Suprapubic skin (tissue), 4 donors: ENCODE results near the gene RAPGEF2. TPM values are rescaled to one million over a fixed set of nuclear protein-coding genes. Genes with fewer than 3 reads are reported as not detected.
"Not testable (repeated sequence)": the region's sequence is repeated elsewhere in the genome, so short reads cannot be mapped to it uniquely, and the experiment has no call there.

Experiments
- DNase-seq, 2 donors: peaks; one replicate each; pipeline ENCODE4 v3.0.0-alpha.2; 2019; ENCODE audit warnings: low spot score in 2 of 2
- H3K27ac ChIP-seq: fragments of 200-600 bp; sonication (generic); one replicate; pipeline ENCODE4 v1.5.1; 2019
- H3K27me3 ChIP-seq: fragments of 200-600 bp; sonication (generic); one replicate; pipeline ENCODE4 v1.5.1; 2019
- H3K36me3 ChIP-seq: fragments of 200-600 bp; sonication (generic); one replicate; pipeline ENCODE4 v1.5.1; 2019
- H3K4me1 ChIP-seq: fragments of 200-600 bp; sonication (generic); one replicate; pipeline ENCODE4 v1.5.1; 2019
- H3K4me3 ChIP-seq: fragments of 200-600 bp; sonication (generic); one replicate; pipeline ENCODE4 v1.5.1; 2019; ENCODE audit warnings: mild to moderate bottlenecking
- H3K9me3 ChIP-seq: fragments of 200-600 bp; sonication (generic); one replicate; pipeline ENCODE4 v1.5.1; 2019
- CTCF ChIP-seq, 2 donors: fragments of 200-600 bp in 1 of 2; fragments of 450-650 bp in 1 of 2; sonication (generic) in 1 of 2; IDR thresholded peaks; one replicate each; pipeline ENCODE4 v1.5.1; 2016 to 2019; ENCODE audit warnings: antibody characterized with exemption in 2 of 2, mild to moderate bottlenecking in 1 of 2, moderate library complexity in 1 of 2
- EP300 ChIP-seq: sonication (generic); formaldehyde crosslinking; IDR thresholded peaks from one replicate; pipeline ENCODE4 v1.6.1; 2017; ENCODE audit warnings: antibody characterized with exemption
- POLR2A ChIP-seq, 2 donors: fragments of 450-650 bp; IDR thresholded peaks; one replicate each; pipeline ENCODE4 v1.6.1; 2017; ENCODE audit warnings: antibody characterized with exemption in 2 of 2, mild to moderate bottlenecking in 2 of 2, moderate library complexity in 2 of 2
- POLR2AphosphoS5 ChIP-seq, 3 donors: sonication (generic); formaldehyde crosslinking; IDR thresholded peaks; one replicate each; pipeline ENCODE4 v1.6.1; 2017; ENCODE audit warnings: antibody characterized with exemption in 3 of 3
- WGBS: methylation state at CpG from one replicate; pipeline ENCODE4 v1.1.5; 2018; 5-methylcytosine and 5-hydroxymethylcytosine counted together
- total RNA-seq, 4 donors: library from RNA; depleted of rRNA; stranded (reverse); fragments of >200 nt; gene quantifications; one replicate each; pipeline ENCODE4 v1.1.0, GENCODE V29; 2016

RAPGEF2 gene
- total RNA-seq, 4 donors from 2014 or later: 31.3 to 62.4 (median 43.5) TPM

- 84% methylated on average over 2 of the region's 2 CpGs for WGBS
- H3K27me3 ChIP-seq: no peaks in the 10 kb centered on the region
- no peaks in the 10 kb centered on the region for H3K9me3 ChIP-seq
- H3K4me1 ChIP-seq: no peaks in the 10 kb centered on the region
- H3K27ac ChIP-seq: no peak overlapping the region
- H3K4me3 ChIP-seq: no peak overlapping the region
- no peak for DNase-seq
- no peak for TF ChIP-seq POLR2AphosphoS5 (IDR thresholded peaks at IDR 0.05)
- H3K36me3 ChIP-seq: no peaks in the 10 kb centered on the region
Measured at GRCh38 chr4:159086606-159087005, 16.3 kb upstream of the RAPGEF2 start.

DNA sequence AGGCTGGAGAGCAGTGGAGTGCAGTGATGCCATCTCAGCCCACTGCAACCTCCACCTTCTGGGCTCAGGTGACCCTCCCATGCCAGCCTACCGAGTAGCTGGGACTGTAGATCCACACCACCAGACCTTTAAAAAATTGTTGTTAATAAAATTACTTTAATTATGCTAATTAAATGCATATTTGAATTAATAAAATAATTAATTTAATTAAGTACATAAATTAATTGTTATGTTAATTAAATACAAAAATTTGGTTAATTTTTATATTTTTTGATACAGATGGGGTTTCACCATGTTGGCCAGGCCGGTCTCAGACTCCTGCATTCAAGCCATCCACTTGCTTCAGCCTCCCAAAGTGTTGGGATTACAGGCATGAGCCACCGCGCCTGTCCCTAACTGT lies 12.6 kb upstream of the RAPGEF2 start:
- TF ChIP-seq POLR2A (IDR thresholded peaks at IDR 0.05) (no peak), POLR2AphosphoS5 (IDR thresholded peaks at IDR 0.05) (no peak), EP300 (no peak), CTCF (IDR thresholded peaks at IDR 0.05) (no peak)
- Histone ChIP-seq H3K4me3 (no peak overlapping the region), H3K9me3 (no peaks in the 10 kb centered on the region), H3K36me3 (no peaks in the 10 kb centered on the region), H3K27me3 (no peaks in the 10 kb centered on the region), H3K4me1 (no peaks in the 10 kb centered on the region), H3K27ac (no peak overlapping the region)
- WGBS: 99% methylated on average over 4 of the region's 4 CpGs
- no peak for DNase-seq

- not testable (repeated sequence) for H3K4me1 ChIP-seq, H3K27me3 ChIP-seq, H3K27ac ChIP-seq, H3K4me3 ChIP-seq, H3K9me3 ChIP-seq, H3K36me3 ChIP-seq, DNase-seq
- WGBS: 89% methylated on average over 7 of the region's 11 CpGs
Measured at GRCh38 chr4:159094156-159094555, 8.7 kb upstream of the RAPGEF2 start.

DNA sequence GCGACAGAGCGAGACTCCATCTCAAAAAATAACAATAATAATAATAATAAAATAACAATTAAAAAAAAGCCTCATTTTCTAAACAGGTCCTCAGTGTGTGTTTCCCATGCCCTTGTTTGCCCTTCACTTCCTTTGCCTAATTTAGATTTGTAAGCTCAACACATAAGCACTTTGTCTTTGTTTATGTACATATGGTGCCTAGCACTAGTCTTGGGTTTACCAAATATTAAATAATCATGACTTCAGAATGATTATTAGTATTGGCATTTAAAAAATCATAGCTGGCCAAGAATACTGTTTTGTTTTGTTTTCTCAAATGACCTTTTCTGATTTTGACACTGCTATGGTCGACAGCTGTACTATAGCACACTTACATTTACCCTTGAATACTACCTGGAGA lies 6.4 kb upstream of the RAPGEF2 start:
- TF ChIP-seq POLR2A (IDR thresholded peaks at IDR 0.05): no peak
- no peak for TF ChIP-seq CTCF (IDR thresholded peaks at IDR 0.05)
- no peak for TF ChIP-seq POLR2AphosphoS5 (IDR thresholded peaks at IDR 0.05)
- TF ChIP-seq EP300: no peak
- Histone ChIP-seq H3K4me1 (no peaks in the 10 kb centered on the region), H3K27ac (no peak overlapping the region), H3K27me3 (no peaks in the 10 kb centered on the region), H3K9me3 (no peaks in the 10 kb centered on the region), H3K4me3 (no peak overlapping the region), H3K36me3 (no peaks in the 10 kb centered on the region)
- no peak for DNase-seq
- WGBS: 86% methylated on average over 3 of the region's 3 CpGs

GRCh38 chr4:159097144-159097543 lies 5.7 kb upstream of the RAPGEF2 start:
- DNase-seq: no peak
- 75% methylated on average over 1 of the region's 1 CpG for WGBS
- Histone ChIP-seq H3K27me3 (no peaks in the 10 kb centered on the region), H3K36me3 (no peaks in the 10 kb centered on the region), H3K4me3 (no peak overlapping the region), H3K4me1 (peaks cover 1% of the 10 kb centered on the region), H3K9me3 (no peaks in the 10 kb centered on the region), H3K27ac (no peak overlapping the region)
- TF ChIP-seq CTCF (IDR thresholded peaks at IDR 0.05) (no peak), POLR2A (IDR thresholded peaks at IDR 0.05) (no peak), POLR2AphosphoS5 (IDR thresholded peaks at IDR 0.05) (no peak)

DNA sequence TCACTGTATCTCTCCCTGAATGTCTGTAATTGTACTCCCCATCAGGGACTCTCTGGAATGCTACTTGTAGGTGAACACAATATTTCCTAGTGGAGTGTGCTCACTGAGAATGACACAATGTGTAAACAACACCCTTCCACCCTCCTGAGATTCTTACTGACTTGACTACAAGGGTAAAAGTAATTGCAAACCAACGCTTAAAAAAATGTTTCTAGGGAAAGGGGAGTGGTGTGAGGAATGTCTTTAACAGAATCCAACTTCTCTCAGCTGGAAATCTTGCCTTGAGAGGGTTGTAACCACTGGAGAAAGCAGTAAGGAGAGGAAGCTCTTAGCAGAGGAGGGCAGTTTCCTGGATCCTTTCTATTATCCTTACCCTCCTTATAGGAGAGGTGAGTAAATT lies 5.1 kb upstream of the RAPGEF2 start:
- DNase-seq: no peak
- no peaks in the 10 kb centered on the region for H3K36me3 ChIP-seq
- TF ChIP-seq POLR2A (IDR thresholded peaks at IDR 0.05) (no peak), EP300 (no peak), POLR2AphosphoS5 (IDR thresholded peaks at IDR 0.05) (no peak), CTCF (IDR thresholded peaks at IDR 0.05) (no peak)
- H3K4me3 ChIP-seq: no peak overlapping the region
- H3K9me3 ChIP-seq: no peaks in the 10 kb centered on the region
- peaks cover 4% of the 10 kb centered on the region for H3K4me1 ChIP-seq
- no peak overlapping the region for H3K27ac ChIP-seq
- no peaks in the 10 kb centered on the region for H3K27me3 ChIP-seq
- WGBS: 17% methylated on average over 1 of the region's 1 CpG
